HepG2 (cell line): ENCODE results near the gene GREM1. TPM values are rescaled to one million over a fixed set of nuclear protein-coding genes. Genes with fewer than 3 reads are reported as not detected.

Source experiments
- ATAC-seq: fragments of 200-7000 bp; cut with Tn5 transposase; 3 replicates; pipeline ENCODE4 v1.9.1; 2020; ENCODE audit warnings: mild to moderate bottlenecking, moderate library complexity
- BruUV-seq: library from RNA; stranded (reverse); fragments of 400-500 nt; replicated peaks from 2 replicates; lab custom pipeline; 2021; lab: Mats Ljungman, UMichigan
- CTCF ChIA-PET: fragments of 300-600 bp; formaldehyde crosslinking; extraction: SDS; loops from one replicate; lab custom pipeline; 2021; ENCODE audit warnings: low total read pairs, inconsistent platforms, low intra/inter-chr PET ratio; lab: Yijun Ruan, JAX
- POLR2A ChIA-PET: fragments of 350-600 bp; sonication (Branson Sonifier 250); formaldehyde crosslinking; loops from one replicate; lab custom pipeline; 2020; ENCODE audit warnings: antibody characterized with exemption, inconsistent platforms; lab: Yijun Ruan, JAX
- DNase-seq: peaks from one replicate; pipeline ENCODE4 v3.0.0-alpha.2; 2015; ENCODE audit warnings: low spot score
- FAIRE-seq: peaks from 3 replicates; lab custom pipeline; 2011; peaks lifted over from hg19 to GRCh38; lab: Jason Lieb, UNC
- H2AFZ ChIP-seq: one replicate; pipeline ENCODE4 v1.6.1; 2011; ENCODE audit warnings: low read length, inconsistent platforms
- H3K27ac ChIP-seq: fragments of 300-600 bp; 3 replicates; pipeline ENCODE4 v1.8.0; 2011; ENCODE audit warnings: mixed run types, mild to moderate bottlenecking, mixed read lengths, low read length, inconsistent platforms; ENCODE audit not compliant: insufficient read depth; ENCODE audit errors: extremely low read length
- H3K27me3 ChIP-seq, 2 experiments: fragments of 200-600 bp in 1 of 2; 2 replicates in 1 of 2; 3 replicates in 1 of 2; pipeline versions ENCODE4 v1.6.0 to v1.8.0; 2011; ENCODE audit warnings: low read length in 2 of 2, mild to moderate bottlenecking in 2 of 2, moderate library complexity in 2 of 2, inconsistent platforms in 1 of 2; ENCODE audit not compliant: insufficient read depth in 2 of 2, control insufficient read depth in 1 of 2
- H3K36me3 ChIP-seq, 2 experiments: fragments of 200-600 bp in 1 of 2; replicated peaks in 1 of 2; 2 replicates in 1 of 2; 3 replicates in 1 of 2; pipeline versions ENCODE4 v1.5.1 to v1.8.0; 2011; ENCODE audit warnings: low read length in 2 of 2, inconsistent platforms in 1 of 2; ENCODE audit not compliant: insufficient read depth in 2 of 2, control insufficient read depth in 1 of 2
- H3K4me1 ChIP-seq: 2 replicates; pipeline ENCODE4 v1.5.1; 2012; ENCODE audit warnings: low read length, inconsistent platforms; ENCODE audit not compliant: insufficient read depth
- H3K4me2 ChIP-seq: 2 replicates; pipeline ENCODE4 v1.6.0; 2011; ENCODE audit warnings: low read depth, low read length, inconsistent platforms
- H3K4me3 ChIP-seq, 3 experiments: fragments of 200-600 bp in 1 of 3; sonication (generic), shearing (Covaris generic) in 1 of 3; replicated peaks in 1 of 3; 2 replicates each; pipeline ENCODE4 v1.5.1; 2011 to 2016; ENCODE audit warnings: low read length in 3 of 3, inconsistent platforms in 2 of 3, low read depth in 2 of 3, mild to moderate bottlenecking in 2 of 3, control low read depth in 1 of 3, mixed read lengths in 1 of 3; ENCODE audit not compliant: insufficient read depth in 1 of 3
- H3K79me2 ChIP-seq: one replicate; pipeline ENCODE4 v1.6.1; 2011; ENCODE audit warnings: low read length, inconsistent platforms; ENCODE audit not compliant: insufficient read depth
- H3K9ac ChIP-seq: 2 replicates; pipeline ENCODE4 v1.6.0; 2011; ENCODE audit warnings: mild to moderate bottlenecking, low read depth, low read length, inconsistent platforms; ENCODE audit not compliant: insufficient read depth
- H3K9me3 ChIP-seq: 2 replicates; pipeline ENCODE4 v1.5.1; 2012; ENCODE audit warnings: mild to moderate bottlenecking, low read length
- H4K20me1 ChIP-seq: 2 replicates; pipeline ENCODE4 v1.6.0; 2011; ENCODE audit warnings: inconsistent platforms, mild to moderate bottlenecking, low read length, moderate library complexity; ENCODE audit not compliant: insufficient read depth
- CBX1 ChIP-seq: IDR thresholded peaks from one replicate; pipeline ENCODE4 v1.6.1; 2016; ENCODE audit warnings: antibody characterized with exemption, low read depth
- CSRNP1 ChIP-seq: sonication (generic); formaldehyde crosslinking; IDR thresholded peaks from 2 replicates; pipeline ENCODE4 v1.8.1; 2023; ENCODE audit warnings: mild to moderate bottlenecking, missing genetic modification reagents
- FOXA3 ChIP-seq: IDR thresholded peaks from 2 replicates; pipeline ENCODE4 v1.6.1; 2016; ENCODE audit warnings: missing genetic modification reagents, missing compliant biosample characterization
- FOXK2 ChIP-seq: fragments of 450-650 bp; IDR thresholded peaks from 2 replicates; pipeline ENCODE4 v1.6.1; 2016
- NPAS2 ChIP-seq: sonication (generic); formaldehyde crosslinking; IDR thresholded peaks from 2 replicates; pipeline ENCODE4 v1.8.0; 2022; ENCODE audit warnings: mild to moderate bottlenecking, missing genetic modification reagents, borderline replicate concordance
- SALL2 ChIP-seq: sonication (generic); formaldehyde crosslinking; IDR thresholded peaks from 2 replicates; pipeline ENCODE4 v1.8.1; 2023; ENCODE audit warnings: mild to moderate bottlenecking, missing genetic modification reagents, inconsistent platforms
- SAP130 ChIP-seq: IDR thresholded peaks from 2 replicates; pipeline ENCODE4 v1.6.1; 2016; ENCODE audit warnings: low read depth
- SOX6 ChIP-seq, 2 experiments: fragments of 450-650 bp in 1 of 2; sonication (generic) in 1 of 2; formaldehyde crosslinking in 1 of 2; IDR thresholded peaks; 2 replicates each; pipeline versions ENCODE4 v1.4.0 to v1.6.1; 2017 to 2020; ENCODE audit warnings: antibody characterized with exemption in 1 of 2, mild to moderate bottlenecking in 1 of 2, missing genetic modification reagents in 1 of 2
- TP53 ChIP-seq: sonication (generic); formaldehyde crosslinking; conservative IDR thresholded peaks from 2 replicates; pipeline ENCODE4 v1.4.0; 2020; ENCODE audit warnings: missing genetic modification reagents
- YY1 ChIP-seq: IDR thresholded peaks from 2 replicates; pipeline ENCODE4 v1.6.1; 2011; ENCODE audit warnings: low read length, low read depth, moderate library complexity, mild to moderate bottlenecking; ENCODE audit not compliant: insufficient read depth, insufficient replicate concordance
- ZBTB38 ChIP-seq: sonication (generic); formaldehyde crosslinking; IDR thresholded peaks from 2 replicates; pipeline ENCODE4 v1.5.1; 2020; ENCODE audit warnings: mild to moderate bottlenecking, missing genetic modification reagents
- ZNF263 ChIP-seq: sonication (generic); formaldehyde crosslinking; IDR thresholded peaks from 2 replicates; pipeline ENCODE4 v1.4.0; 2020; ENCODE audit warnings: missing genetic modification reagents
- ZNF614 ChIP-seq: IDR thresholded peaks from 2 replicates; pipeline ENCODE4 v1.6.1; 2018; ENCODE audit warnings: missing biosample characterization, missing genetic modification reagents, inconsistent platforms, borderline replicate concordance
- WGBS: methylation state at CpG from one replicate; pipeline ENCODE4 v1.1.6; 2017; ENCODE audit warnings: low lambda C conversion rate; 5-methylcytosine and 5-hydroxymethylcytosine counted together
- in situ Hi-C: cut with HindIII; loops from 2 replicates; pipeline ENCODE4 v1.10.0; 2017; ENCODE audit warnings: low pct_unique_long_range_greater_than_20kb; ENCODE audit not compliant: extremely low pct_ligation_motif_present
- intact Hi-C: fragments of 100-400 bp; cut with micrococcal nuclease; formaldehyde crosslinking; loops from one replicate; pipeline ENCODE4 v1.10.0; 2022; ENCODE audit not compliant: unreplicated experiment
- polyA plus RNA-seq, 8 experiments: library from polyadenylated mRNA; depleted of rRNA in 3 of 8; stranded (reverse) in 7 of 8; unstranded in 1 of 8; fragments of >200 nt; fragmentation: Illumina TruSeq in 4 of 8; extraction: Trizol in 4 of 8; gene quantifications; 2 replicates each; pipeline versions ENCODE4 v1.2.1 to v1.2.3, GENCODE V29; 2011 to 2016; ENCODE audit warnings: low read depth in 4 of 8, missing spikeins in 1 of 8, mixed read lengths in 1 of 8; ENCODE audit not compliant: insufficient read depth in 1 of 8
- total RNA-seq, 5 experiments: library from RNA; depleted of rRNA; stranded (reverse); fragments of >200 nt; fragmentation: Illumina TruSeq; extraction: Trizol; gene quantifications; 2 replicates each; pipeline ENCODE4 v1.2.3, GENCODE V29; 2016; ENCODE audit warnings: low read depth in 1 of 5
- TF ChIP-seq, protein P1 (sequence below), 2 experiments: sonication (generic) in 1 of 2; formaldehyde crosslinking in 1 of 2; IDR thresholded peaks; 2 replicates each; pipeline versions ENCODE4 v1.4.0 to v1.6.1; 2018 to 2020; ENCODE audit warnings: missing genetic modification reagents in 2 of 2, borderline replicate concordance in 1 of 2, low read depth in 1 of 2, mild to moderate bottlenecking in 1 of 2, missing biosample characterization in 1 of 2
- TF ChIP-seq, protein P2 (sequence below): sonication (generic); formaldehyde crosslinking; conservative IDR thresholded peaks from 2 replicates; pipeline ENCODE4 v1.4.0; 2020; ENCODE audit warnings: missing genetic modification reagents

The GREM1 gene
- total and polyA plus RNA-seq, 2 of the 13 experiments (the other 11 are each of a cell fraction or from before 2014, with no cell fraction given) = 0.02 to 0.08 TPM

DNA sequence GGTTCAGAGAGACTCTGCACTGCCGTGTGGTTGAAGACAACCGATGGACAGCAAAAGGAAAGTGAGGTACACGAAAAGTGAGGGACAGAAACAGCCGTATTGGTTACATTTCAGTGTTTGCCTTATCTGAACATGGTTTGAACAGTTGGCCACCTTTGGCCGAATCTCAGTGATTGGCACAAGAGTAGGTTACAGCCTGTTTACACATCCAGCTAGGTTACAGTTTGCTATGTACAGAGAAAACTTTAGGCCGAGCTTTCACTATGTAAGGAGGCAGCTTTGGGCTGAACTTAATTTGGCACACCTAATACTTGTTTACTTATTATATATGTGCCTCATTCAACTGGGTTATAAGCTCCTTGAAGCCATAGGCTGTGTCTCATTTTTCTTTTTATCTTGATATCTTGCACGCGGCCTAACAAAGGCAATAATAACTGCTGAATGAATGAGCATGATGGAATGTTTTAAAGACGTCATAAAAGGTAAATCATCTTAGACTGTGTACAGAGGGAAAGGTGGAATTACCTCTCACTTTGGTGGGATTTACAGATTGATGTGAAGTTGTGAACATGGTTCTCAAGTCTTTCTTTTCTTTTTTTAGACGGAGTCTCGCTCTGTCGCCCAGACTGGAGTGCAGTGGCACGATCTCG lies 17.2 kb upstream of the GREM1 start (continued):
- TF ChIP-seq SOX6 (IDR thresholded peaks at IDR 0.05) (no peak), SOX6 (CRISPR knock-in tag; IDR thresholded peaks at IDR 0.05) (peak; percentile 46; the same call in 1 of the 2 replicates), YY1 (no peak), CSRNP1 (CRISPR knock-in tag) (no peak), TP53 (CRISPR knock-in tag) (no peak), FOXA3 (peak; percentile 83), CBX1 (no peak), SAP130 (CRISPR knock-in tag) (peak; percentile 26; the same call in 1 of the 2 replicates)
- TF ChIP-seq, protein P1, sequence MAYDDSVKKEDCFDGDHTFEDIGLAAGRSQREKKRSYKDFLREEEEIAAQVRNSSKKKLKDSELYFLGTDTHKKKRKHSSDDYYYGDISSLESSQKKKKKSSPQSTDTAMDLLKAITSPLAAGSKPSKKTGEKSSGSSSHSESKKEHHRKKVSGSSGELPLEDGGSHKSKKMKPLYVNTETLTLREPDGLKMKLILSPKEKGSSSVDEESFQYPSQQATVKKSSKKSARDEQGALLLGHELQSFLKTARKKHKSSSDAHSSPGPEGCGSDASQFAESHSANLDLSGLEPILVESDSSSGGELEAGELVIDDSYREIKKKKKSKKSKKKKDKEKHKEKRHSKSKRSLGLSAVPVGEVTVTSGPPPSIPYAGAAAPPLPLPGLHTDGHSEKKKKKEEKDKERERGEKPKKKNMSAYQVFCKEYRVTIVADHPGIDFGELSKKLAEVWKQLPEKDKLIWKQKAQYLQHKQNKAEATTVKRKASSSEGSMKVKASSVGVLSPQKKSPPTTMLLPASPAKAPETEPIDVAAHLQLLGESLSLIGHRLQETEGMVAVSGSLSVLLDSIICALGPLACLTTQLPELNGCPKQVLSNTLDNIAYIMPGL (CRISPR knock-in tag; IDR thresholded peaks at IDR 0.05; ENCODE audit: borderline replicate concordance in 1 of 2, low read depth in 1 of 2) = no peak

GRCh38 chr15:32701863-32702262 lies 15.9 kb upstream of the GREM1 start:
- no peak for FAIRE-seq
- intact Hi-C loops (no loop called here), in situ Hi-C loops (no loop called here)
- Histone ChIP-seq H3K4me3 (no peak overlapping the region), H3K36me3 (no peaks in the 10 kb centered on the region), H3K4me1 (peaks cover 55% of the 10 kb centered on the region), H3K79me2 (no peaks in the 10 kb centered on the region), H4K20me1 (no peaks in the 10 kb centered on the region), H3K9me3 (no peaks in the 10 kb centered on the region), H2AFZ (no peak overlapping the region), H3K27me3 (no peaks in the 10 kb centered on the region), H3K4me2 (no peak overlapping the region), H3K27ac (no peak overlapping the region), H3K9ac (no peak overlapping the region)
- no peak for DNase-seq
- POLR2A ChIA-PET = no interaction called here
- 59% methylated on average over 3 of the region's 3 CpGs for WGBS
- CTCF ChIA-PET = no interaction called here
- BruUV-seq = no TSS peak
- ATAC-seq = no peak
- TF ChIP-seq FOXK2 = no peak
- no peak for TF ChIP-seq SALL2
- TF ChIP-seq, protein P2, sequence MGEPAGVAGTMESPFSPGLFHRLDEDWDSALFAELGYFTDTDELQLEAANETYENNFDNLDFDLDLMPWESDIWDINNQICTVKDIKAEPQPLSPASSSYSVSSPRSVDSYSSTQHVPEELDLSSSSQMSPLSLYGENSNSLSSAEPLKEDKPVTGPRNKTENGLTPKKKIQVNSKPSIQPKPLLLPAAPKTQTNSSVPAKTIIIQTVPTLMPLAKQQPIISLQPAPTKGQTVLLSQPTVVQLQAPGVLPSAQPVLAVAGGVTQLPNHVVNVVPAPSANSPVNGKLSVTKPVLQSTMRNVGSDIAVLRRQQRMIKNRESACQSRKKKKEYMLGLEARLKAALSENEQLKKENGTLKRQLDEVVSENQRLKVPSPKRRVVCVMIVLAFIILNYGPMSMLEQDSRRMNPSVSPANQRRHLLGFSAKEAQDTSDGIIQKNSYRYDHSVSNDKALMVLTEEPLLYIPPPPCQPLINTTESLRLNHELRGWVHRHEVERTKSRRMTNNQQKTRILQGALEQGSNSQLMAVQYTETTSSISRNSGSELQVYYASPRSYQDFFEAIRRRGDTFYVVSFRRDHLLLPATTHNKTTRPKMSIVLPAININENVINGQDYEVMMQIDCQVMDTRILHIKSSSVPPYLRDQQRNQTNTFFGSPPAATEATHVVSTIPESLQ (CRISPR knock-in tag) = no peak
- TF ChIP-seq ZNF614 (CRISPR knock-in tag) = no peak
- TF ChIP-seq ZNF263 (CRISPR knock-in tag) = no peak
- TF ChIP-seq ZBTB38 = no peak
- no peak for TF ChIP-seq NPAS2 (CRISPR knock-in tag)
